A673 (cell line): ENCODE measurements around the gene SOX14.

Experiments used
- EZH2 ChIP-seq: fragments of 200-600 bp; sonication (generic); IDR thresholded peaks from 2 replicates; pipeline ENCODE4 v1.6.1; 2017; ENCODE audit warnings: borderline replicate concordance, low read depth, mild to moderate bottlenecking, mixed read lengths, antibody characterized with exemption, low read length; ENCODE audit not compliant: poor library complexity, severe bottlenecking
- TF ChIP-seq, protein P1 (sequence below): fragments of 300-800, 200-600 bp; sonication (generic); conservative IDR thresholded peaks from 2 replicates; pipeline ENCODE4 v1.5.1; 2017; ENCODE audit warnings: low read depth, mild to moderate bottlenecking, antibody characterized with exemption, low read length, moderate library complexity, mixed read lengths

DNA sequence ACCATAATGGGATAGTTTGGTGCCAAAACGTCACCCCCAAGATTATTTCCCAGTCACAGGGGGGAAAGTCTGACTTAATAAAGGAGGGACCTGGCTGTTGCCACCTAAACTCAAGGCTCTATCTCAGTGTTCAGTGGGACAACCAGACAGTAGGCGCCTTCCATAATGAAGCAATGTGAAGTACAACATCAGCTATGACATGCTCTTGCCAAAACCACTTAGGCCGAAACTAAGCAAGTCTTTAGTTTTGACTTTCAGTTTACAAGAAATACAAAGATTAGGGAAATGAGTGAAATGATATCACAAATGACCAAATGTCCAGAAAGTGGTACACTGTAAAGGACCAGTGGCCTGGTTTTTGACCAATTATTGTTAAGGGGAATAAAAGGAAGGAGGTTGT is 32.9 kb downstream of the SOX14 start:
- TF ChIP-seq, protein P1, sequence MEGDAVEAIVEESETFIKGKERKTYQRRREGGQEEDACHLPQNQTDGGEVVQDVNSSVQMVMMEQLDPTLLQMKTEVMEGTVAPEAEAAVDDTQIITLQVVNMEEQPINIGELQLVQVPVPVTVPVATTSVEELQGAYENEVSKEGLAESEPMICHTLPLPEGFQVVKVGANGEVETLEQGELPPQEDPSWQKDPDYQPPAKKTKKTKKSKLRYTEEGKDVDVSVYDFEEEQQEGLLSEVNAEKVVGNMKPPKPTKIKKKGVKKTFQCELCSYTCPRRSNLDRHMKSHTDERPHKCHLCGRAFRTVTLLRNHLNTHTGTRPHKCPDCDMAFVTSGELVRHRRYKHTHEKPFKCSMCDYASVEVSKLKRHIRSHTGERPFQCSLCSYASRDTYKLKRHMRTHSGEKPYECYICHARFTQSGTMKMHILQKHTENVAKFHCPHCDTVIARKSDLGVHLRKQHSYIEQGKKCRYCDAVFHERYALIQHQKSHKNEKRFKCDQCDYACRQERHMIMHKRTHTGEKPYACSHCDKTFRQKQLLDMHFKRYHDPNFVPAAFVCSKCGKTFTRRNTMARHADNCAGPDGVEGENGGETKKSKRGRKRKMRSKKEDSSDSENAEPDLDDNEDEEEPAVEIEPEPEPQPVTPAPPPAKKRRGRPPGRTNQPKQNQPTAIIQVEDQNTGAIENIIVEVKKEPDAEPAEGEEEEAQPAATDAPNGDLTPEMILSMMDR = no peak
- TF ChIP-seq EZH2 = no peak
